Measurements from ENCODE around the gene ZXDB.

Gene ZXDB

GRCh38 chrX:57587607-57588006, 4.2 kb upstream of the ZXDB start:
- no peak for TF ChIP-seq CTCF (IDR thresholded peaks at IDR 0.05)

GRCh38 chrX:57595381-57595811, 3.6 kb downstream of the ZXDB start:
- TF ChIP-seq CTCF (IDR thresholded peaks at IDR 0.05), result no peak

- TF ChIP-seq CTCF (IDR thresholded peaks at IDR 0.05), result no peak
Measured at GRCh38 chrX:57596109-57596508, 4.3 kb downstream of the ZXDB start.

- no peak for TF ChIP-seq CTCF (IDR thresholded peaks at IDR 0.05)
Measured at GRCh38 chrX:57596516-57596915, 4.7 kb downstream of the ZXDB start.

GRCh38 chrX:57607295-57608187, 15.7 kb downstream of the ZXDB start:
- no peak for TF ChIP-seq CTCF (IDR thresholded peaks at IDR 0.05)

GRCh38 chrX:57640674-57641016, 48.8 kb downstream of the ZXDB start:
- no peak for TF ChIP-seq CTCF (IDR thresholded peaks at IDR 0.05)

- TF ChIP-seq CTCF (IDR thresholded peaks at IDR 0.05), result no peak
Measured at GRCh38 chrX:57641338-57641737, 49.5 kb downstream of the ZXDB start.

All from LNCAP (cell line).